HK-2 (cell line): ENCODE results near the gene EXPH5.
"Not testable (repeated sequence)": the region's sequence is repeated elsewhere in the genome, so short reads cannot be mapped to it uniquely, and the experiment has no call there.

Source experiments
- DNase-seq: peaks from one replicate; pipeline ENCODE4 v3.0.0-alpha.2; 2018; ENCODE audit not compliant: unreplicated experiment

Gene EXPH5

DNA sequence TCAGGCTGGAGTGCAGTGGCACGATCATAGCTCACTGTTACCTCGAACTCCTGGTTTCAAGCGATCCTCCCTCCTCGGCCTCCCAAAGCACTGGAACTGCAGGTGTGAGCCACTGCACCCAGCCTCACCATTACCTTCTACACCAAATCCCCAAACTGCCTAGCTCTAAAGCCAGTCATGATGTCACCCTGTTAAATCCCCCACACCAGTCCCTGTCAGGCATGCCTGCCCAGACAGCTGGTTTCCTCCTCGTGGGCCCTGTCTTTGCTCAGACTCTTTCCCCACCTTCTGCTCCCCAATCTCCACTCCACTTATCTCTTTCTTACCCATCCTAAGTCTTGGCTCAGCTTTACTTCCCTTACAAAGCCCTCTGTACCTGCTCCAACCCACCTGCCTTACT is 12.5 kb upstream of the EXPH5 start:
- DNase-seq, result no peak

DNA sequence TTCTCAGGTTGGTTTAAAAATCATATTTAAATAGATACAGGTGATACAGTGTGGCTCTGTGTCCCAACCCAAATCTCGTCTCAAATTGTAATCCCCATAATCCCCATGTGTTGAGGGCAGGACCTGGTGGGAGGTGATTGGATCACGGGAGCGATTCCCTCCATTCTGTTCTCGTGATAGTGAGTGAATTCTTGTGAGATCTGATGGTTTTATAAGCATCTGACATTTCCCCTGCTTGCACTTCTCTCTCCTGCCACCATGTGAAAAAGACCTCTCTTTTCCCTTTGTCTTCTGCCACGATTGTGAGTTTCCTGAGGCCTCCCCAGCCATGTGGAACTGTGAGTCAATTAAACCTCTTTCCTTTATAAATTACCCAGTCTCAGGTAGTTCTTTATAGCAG is 9.2 kb upstream of the EXPH5 start:
- DNase-seq, result not testable (repeated sequence)

- no peak for DNase-seq
These were observed 7.6 kb upstream of the EXPH5 start for GRCh38 chr11:108601150-108601549.

- no peak for DNase-seq
These were observed 6.4 kb upstream of the EXPH5 start for GRCh38 chr11:108599978-108600377.

DNA sequence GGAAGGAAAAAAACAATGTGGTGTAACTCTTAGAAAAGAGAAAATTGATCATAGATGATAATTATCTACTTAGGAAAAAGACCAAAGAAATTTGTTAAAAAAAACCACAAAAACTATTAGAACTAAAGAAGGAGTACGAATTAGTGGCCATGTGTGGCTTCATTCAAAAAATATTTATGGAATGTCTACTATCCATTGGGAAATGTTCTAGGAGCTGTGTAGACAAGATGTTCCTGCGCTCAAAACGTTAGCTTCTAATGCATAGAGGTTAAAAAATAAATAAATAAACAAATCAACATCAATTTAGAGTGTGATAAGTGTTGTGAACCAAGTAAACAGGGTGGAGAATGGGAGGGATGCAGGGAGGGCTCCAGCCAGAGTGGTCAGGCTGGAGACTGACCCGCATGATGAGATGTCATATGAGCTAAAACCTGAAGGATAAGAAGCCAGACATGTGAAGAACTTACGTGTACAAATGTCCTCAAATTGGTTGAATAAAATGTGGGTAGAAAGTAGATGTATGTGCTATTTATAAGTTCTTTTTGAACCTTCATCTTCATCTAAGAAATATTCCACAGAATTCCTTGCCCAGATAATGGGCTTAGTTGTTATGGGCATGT is 4.3 kb upstream of the EXPH5 start:
- DNase-seq, result no peak

DNA sequence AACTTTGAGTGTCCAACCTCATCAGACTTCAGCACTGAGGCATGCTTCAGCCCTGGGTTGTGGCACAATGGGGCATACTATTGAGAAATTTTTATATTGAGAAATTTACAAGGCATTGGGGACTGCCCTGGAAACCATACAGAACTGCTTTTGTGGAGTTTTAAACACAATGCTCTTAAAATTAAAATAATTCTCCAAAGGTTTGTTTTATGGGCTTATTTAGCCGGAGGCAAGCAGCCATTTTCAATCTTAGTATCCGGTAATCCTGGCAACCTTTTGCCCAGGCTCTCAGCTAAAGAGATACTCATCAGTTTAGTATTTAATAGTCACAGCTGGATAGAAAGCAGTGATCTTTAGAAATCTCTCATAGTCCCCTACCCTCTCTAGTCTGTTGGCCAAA is 3.1 kb upstream of the EXPH5 start:
- DNase-seq, result no peak

- DNase-seq, result no peak
These were observed 411 bp upstream of the EXPH5 start for GRCh38 chr11:108593923-108594434.

GRCh38 chr11:108592591-108593213 is 866 bp downstream of the EXPH5 start:
- peak; percentile 42 for DNase-seq

- DNase-seq, result no peak
These were observed 1.7 kb downstream of the EXPH5 start for GRCh38 chr11:108591893-108592292.

GRCh38 chr11:108589136-108589535 is 4.4 kb downstream of the EXPH5 start:
- DNase-seq, result no peak

DNA sequence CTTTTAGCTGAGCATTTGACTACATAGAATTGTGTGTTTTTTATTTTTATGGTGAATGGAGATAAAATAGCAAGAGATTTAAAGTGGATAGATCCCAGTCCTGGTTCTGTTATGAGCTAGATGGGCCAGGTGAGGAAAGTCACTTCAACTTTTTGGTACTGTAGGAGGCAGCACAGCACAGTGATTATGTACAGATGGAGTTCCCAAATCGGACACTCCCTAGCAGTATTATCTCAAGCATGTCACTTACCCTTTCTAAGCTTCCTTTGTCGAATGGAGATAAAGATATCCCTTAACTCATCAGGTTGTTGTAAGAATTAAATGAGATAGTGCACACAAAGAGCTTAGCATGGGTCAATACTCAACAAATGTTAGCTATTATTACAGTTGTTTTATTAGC is 5.3 kb downstream of the EXPH5 start:
- DNase-seq, result no peak

GRCh38 chr11:108587109-108587508 is 6.5 kb downstream of the EXPH5 start:
- no peak for DNase-seq

DNA sequence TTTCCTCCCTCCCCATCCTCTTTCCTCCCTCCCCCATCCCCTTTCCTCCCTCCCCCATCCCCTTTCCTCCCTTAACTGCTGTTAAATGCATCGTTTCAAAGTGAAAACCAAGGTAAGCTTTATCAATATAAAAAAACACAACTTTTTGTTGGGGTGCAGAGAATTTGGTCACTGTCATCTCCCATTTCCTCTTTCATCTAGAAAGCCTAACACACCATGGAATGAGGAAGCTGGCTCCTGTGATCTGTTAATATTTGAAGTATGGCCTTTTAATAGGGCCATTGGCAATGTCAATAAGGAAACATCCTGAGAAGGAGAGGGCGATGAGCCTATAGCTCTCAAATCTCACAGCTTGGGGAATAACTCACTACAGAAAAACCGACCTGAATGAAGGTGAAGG is 7.0 kb downstream of the EXPH5 start:
- no peak for DNase-seq

DNA sequence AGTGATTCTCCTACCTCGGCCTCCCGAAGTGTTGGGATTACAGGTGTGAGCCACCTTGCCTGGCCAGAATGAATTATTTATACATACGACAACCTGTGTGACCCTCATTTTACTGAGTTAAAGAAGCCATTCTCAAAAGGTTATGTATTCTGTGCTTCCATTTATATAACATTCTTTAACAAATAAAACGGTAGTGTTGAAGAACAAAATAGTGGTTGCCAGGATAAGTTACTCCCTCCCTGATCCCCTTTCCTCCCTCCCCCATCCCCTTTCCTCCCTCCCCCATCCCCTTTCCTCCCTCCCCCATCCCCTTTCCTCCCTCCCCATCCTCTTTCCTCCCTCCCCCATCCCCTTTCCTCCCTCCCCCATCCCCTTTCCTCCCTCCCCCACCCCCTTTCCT is 7.4 kb downstream of the EXPH5 start:
- DNase-seq, result not testable (repeated sequence)

DNA sequence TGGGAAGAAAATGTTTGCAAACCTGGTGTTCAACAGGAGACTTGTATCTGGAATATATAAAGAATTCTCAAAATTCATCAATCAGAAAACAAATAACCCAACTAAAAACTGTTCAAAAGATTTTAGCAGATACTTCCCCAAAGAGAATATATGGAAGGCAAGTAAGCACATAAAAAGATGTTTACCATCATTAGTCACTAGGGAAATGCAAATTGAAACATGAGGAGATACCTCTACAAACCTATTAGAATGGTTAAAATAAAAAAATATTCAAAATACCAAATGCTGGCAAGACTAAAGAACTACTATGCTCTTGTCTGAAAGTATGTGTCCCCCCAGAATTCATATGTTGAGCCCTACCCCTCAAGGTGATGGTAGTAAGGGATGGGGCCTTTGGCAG is 8.6 kb downstream of the EXPH5 start:
- no peak for DNase-seq

GRCh38 chr11:108580645-108581044 is 12.9 kb downstream of the EXPH5 start:
- no peak for DNase-seq

DNA sequence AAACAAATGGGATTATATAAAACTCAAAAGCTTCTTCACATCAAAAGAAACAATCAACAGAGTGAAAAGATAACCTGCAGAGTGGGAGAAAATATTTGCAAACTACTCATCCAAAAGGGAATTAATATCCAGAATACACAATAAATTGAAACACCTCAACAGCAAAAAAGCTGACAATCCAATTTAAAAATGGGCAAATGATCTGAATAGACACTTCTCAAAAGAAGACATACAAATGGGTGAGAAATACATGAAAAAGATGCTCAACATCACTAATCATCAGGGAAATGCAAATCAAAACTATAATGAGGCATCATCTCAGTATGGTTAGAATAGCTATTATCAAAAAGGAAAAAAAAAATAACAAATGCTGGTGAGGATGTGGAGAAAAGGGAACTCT is 13.5 kb downstream of the EXPH5 start:
- no peak for DNase-seq

DNA sequence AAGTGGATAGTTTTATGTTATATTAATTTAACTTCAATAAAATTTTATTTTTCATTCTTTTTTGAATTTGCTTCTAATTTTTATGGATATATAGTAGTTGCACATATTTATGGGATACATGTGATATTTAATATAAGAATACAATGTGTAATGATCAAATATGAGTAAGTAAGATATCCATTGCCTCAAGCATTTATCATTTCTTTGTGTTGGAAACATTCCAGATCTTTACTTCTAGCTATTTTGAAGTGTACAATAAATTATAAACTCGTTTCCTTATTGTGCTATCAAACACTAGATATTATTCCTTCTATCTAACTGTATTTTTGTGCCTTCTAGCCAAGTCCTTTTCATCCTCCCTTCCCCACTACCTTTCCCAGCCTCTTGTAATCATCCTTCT is 17.0 kb downstream of the EXPH5 start:
- no peak for DNase-seq

DNA sequence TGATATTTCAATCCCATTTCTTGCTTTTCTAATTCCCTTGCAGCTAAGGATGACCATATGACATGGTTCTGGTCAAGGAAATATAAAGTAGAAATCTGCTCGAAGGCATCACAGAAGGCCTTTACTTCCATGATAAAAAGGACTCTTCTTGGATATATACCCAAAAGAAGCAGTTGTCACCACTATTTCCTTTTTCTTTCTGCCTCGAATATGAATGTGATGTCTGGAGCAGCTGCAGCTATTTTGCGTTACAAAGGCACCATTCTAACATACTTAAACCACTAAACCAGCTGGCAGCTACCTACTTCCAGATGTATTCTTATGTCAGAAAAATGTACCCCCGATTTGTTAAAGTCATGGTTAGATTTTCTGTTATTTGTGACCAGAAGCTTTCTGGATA is 18.9 kb downstream of the EXPH5 start:
- DNase-seq, result no peak

DNA sequence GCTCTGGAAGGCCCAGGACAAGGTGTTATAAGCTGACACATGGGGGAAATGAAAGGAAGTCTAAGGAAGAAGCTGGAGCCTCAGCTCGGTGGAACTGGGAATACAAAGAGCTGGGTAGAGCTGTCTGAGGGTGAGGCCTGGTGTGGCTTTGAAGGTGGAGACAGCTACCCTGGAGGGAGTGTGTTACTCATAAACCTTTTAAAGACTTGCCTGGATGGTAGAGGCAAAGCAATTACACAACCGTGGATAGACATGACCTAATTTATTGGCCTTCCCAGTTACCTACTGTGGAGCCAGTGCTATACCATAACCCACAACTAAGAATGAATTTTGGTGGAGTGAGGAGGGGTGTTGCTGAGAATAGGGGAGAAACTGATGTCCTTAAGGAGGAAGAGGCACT is 22.6 kb downstream of the EXPH5 start:
- DNase-seq, result no peak

DNA sequence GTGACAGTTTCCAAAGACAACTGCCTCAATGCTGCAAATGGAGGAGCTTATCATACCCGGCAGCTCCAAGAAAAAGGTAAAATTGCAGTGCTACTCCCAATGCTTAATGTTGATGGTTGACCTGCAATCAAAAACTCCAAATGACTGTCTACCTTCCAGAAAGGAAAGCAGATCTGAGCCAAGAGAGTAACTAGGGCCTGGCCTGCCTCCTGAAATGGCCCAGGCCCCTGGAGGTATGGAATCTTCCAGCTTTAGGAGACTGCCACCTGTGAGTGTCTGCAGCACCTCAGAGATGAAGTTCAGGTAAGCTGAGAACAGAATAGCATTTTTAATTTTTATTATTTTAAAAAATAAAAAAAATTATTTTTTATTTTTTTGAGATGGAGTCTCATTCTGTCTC is 23.7 kb downstream of the EXPH5 start:
- no peak for DNase-seq

- no peak for DNase-seq
These were observed 25.2 kb downstream of the EXPH5 start for GRCh38 chr11:108568195-108568858.

DNA sequence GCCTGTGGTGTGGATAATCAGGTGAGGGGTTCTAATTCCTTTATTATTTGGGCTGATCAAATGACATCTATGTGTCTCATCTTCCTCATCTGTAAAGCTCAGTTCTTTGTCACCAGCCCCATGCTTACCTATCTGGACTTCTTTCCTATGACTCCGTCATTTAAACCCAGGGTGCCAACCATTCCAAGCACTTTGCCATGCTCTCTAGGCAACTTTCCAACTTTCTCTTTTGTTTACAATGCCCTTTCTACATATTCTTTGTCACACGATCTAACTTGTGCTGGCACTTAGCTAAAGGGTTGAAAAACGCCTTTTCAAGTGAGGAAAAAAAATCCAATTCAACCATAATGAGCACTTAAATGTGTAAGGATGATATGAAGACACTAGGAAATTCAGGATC is 27.9 kb downstream of the EXPH5 start:
- DNase-seq, result no peak
